A673 (cell line): ENCODE measurements around the gene MAN1B1. TPM values are rescaled to one million over a fixed set of nuclear protein-coding genes. Genes with fewer than 3 reads are reported as not detected.
A peak's percentile ranks its signal among the peaks of the same experiment; 100 is the strongest.

ENCODE experiments used
- BruUV-seq: library from RNA; stranded (reverse); fragments of 400-500 nt; replicated peaks from 2 replicates; lab custom pipeline; 2021; lab: Mats Ljungman, UMichigan
- CTCF ChIA-PET: fragments of 300-600 bp; sonication (Branson Sonifier 250); formaldehyde crosslinking; loops from one replicate; lab custom pipeline; 2022; ENCODE audit warnings: antibody characterized with exemption; lab: Charles Lee
- POLR2A ChIA-PET: fragments of 300-600 bp; sonication (Branson Sonifier 250); formaldehyde crosslinking; loops from one replicate; lab custom pipeline; 2022; ENCODE audit warnings: antibody characterized with exemption; ENCODE audit not compliant: low non-redundant PET; lab: Charles Lee
- DNase-seq: peaks from one replicate; pipeline ENCODE4 v3.0.0-alpha.2; 2015; ENCODE audit warnings: low spot score
- H3K27ac ChIP-seq: fragments of 200-600 bp; sonication (generic); 2 replicates; pipeline ENCODE4 v1.5.1; 2016; ENCODE audit warnings: mixed run types, low read depth, mild to moderate bottlenecking, mixed read lengths, antibody characterized with exemption, low read length; ENCODE audit not compliant: poor library complexity, severe bottlenecking
- H3K27me3 ChIP-seq: fragments of 200-600 bp; sonication (generic); replicated peaks from 2 replicates; pipeline ENCODE4 v1.6.1; 2017; ENCODE audit warnings: mixed run types, low read depth, mild to moderate bottlenecking, mixed read lengths, antibody characterized with exemption, low read length; ENCODE audit not compliant: insufficient read depth, poor library complexity
- H3K36me3 ChIP-seq: fragments of 200-600 bp; sonication (generic); 2 replicates; pipeline ENCODE4 v1.6.1; 2016; ENCODE audit warnings: mixed run types, mild to moderate bottlenecking, mixed read lengths, antibody characterized with exemption, low read length; ENCODE audit not compliant: insufficient read depth, poor library complexity, severe bottlenecking
- H3K4me1 ChIP-seq: fragments of 200-600 bp; sonication (generic); 2 replicates; pipeline ENCODE4 v1.6.1; 2017; ENCODE audit warnings: mixed run types, mild to moderate bottlenecking, mixed read lengths, antibody characterized with exemption, low read length; ENCODE audit not compliant: insufficient read depth, poor library complexity, severe bottlenecking
- H3K4me3 ChIP-seq: fragments of 200-600 bp; sonication (generic); 2 replicates; pipeline ENCODE4 v1.5.1; 2016; ENCODE audit warnings: low read depth, mixed run types, mild to moderate bottlenecking, mixed read lengths, low read length; ENCODE audit not compliant: poor library complexity, severe bottlenecking
- H3K9me3 ChIP-seq: fragments of 200-600 bp; sonication (generic); 2 replicates; pipeline ENCODE4 v1.6.1; 2016; ENCODE audit warnings: mixed run types, low read depth, mild to moderate bottlenecking, mixed read lengths, antibody characterized with exemption, low read length; ENCODE audit not compliant: poor library complexity, severe bottlenecking
- EZH2 ChIP-seq: fragments of 200-600 bp; sonication (generic); IDR thresholded peaks from 2 replicates; pipeline ENCODE4 v1.6.1; 2017; ENCODE audit warnings: borderline replicate concordance, low read depth, mild to moderate bottlenecking, mixed read lengths, antibody characterized with exemption, low read length; ENCODE audit not compliant: poor library complexity, severe bottlenecking
- intact Hi-C: fragments of 100-400 bp; cut with micrococcal nuclease; formaldehyde crosslinking; loops from one replicate; pipeline ENCODE4 v1.10.0; 2022; ENCODE audit not compliant: unreplicated experiment
- total RNA-seq: library from RNA; stranded (reverse); gene quantifications from 2 replicates; pipeline ENCODE4 v1.2.3, GENCODE V29; 2021
- TF ChIP-seq, protein P1 (sequence below): fragments of 300-800, 200-600 bp; sonication (generic); conservative IDR thresholded peaks from 2 replicates; pipeline ENCODE4 v1.5.1; 2017; ENCODE audit warnings: low read depth, mild to moderate bottlenecking, antibody characterized with exemption, low read length, moderate library complexity, mixed read lengths

The MAN1B1 gene
- total RNA-seq, 1 experiment from 2014 or later = 48.6 TPM

- Histone ChIP-seq H3K4me1 (peaks cover 5% of the 10 kb centered on the region), H3K9me3 (no peaks in the 10 kb centered on the region), H3K27me3 (peaks cover 3% of the 10 kb centered on the region), H3K36me3 (no peaks in the 10 kb centered on the region), H3K27ac (no peak overlapping the region), H3K4me3 (no peak overlapping the region)
- ChIA-PET POLR2A (interaction anchor here (0.6 to 0.7 kb wide), 2 partner anchors 19 to 24 kb away, joined by 7 to 9 read pairs; no protein-coding TSS in a partner anchor), CTCF (interaction anchor here (0.6 to 1.5 kb wide), 4 partner anchors 22 to 296 kb away, joined by 3 to 15 read pairs (median 6); no protein-coding TSS in a partner anchor)
- no TSS peak for BruUV-seq
- TF ChIP-seq, protein P1, sequence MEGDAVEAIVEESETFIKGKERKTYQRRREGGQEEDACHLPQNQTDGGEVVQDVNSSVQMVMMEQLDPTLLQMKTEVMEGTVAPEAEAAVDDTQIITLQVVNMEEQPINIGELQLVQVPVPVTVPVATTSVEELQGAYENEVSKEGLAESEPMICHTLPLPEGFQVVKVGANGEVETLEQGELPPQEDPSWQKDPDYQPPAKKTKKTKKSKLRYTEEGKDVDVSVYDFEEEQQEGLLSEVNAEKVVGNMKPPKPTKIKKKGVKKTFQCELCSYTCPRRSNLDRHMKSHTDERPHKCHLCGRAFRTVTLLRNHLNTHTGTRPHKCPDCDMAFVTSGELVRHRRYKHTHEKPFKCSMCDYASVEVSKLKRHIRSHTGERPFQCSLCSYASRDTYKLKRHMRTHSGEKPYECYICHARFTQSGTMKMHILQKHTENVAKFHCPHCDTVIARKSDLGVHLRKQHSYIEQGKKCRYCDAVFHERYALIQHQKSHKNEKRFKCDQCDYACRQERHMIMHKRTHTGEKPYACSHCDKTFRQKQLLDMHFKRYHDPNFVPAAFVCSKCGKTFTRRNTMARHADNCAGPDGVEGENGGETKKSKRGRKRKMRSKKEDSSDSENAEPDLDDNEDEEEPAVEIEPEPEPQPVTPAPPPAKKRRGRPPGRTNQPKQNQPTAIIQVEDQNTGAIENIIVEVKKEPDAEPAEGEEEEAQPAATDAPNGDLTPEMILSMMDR = no peak
- no peak for TF ChIP-seq EZH2
- intact Hi-C loops = no loop called here
- DNase-seq = peak; percentile 76
These were observed 64.1 kb downstream of the MAN1B1 start for GRCh38 chr9:137150617-137151457.

GRCh38 chr9:137152844-137153405, 66.1 kb downstream of the MAN1B1 start:
- CTCF ChIA-PET = no interaction called here
- BruUV-seq = no TSS peak
- no peaks in the 10 kb centered on the region for H3K27me3 ChIP-seq

GRCh38 chr9:137156567-137157375, 70.0 kb downstream of the MAN1B1 start:
- CTCF ChIA-PET = no interaction called here

More at GRCh38 chr9:137152844-137153405, 66.1 kb downstream of the MAN1B1 start:
- POLR2A ChIA-PET = no interaction called here
- Histone ChIP-seq H3K36me3 (no peaks in the 10 kb centered on the region), H3K4me1 (peaks cover 10% of the 10 kb centered on the region), H3K27ac (no peak overlapping the region), H3K9me3 (no peaks in the 10 kb centered on the region), H3K4me3 (no peak overlapping the region)
- intact Hi-C loops = no loop called here
- DNase-seq = no peak
- TF ChIP-seq EZH2 = no peak
- TF ChIP-seq, protein P1 = no peak

More at GRCh38 chr9:137156567-137157375, 70.0 kb downstream of the MAN1B1 start:
- Histone ChIP-seq H3K4me1 (peaks cover 6% of the 10 kb centered on the region), H3K36me3 (no peaks in the 10 kb centered on the region), H3K27me3 (peaks cover 30% of the 10 kb centered on the region), H3K4me3 (peak overlapping the region; percentile 16), H3K27ac (no peak overlapping the region), H3K9me3 (no peaks in the 10 kb centered on the region)
- TF ChIP-seq, protein P1 = no peak
- no peak for TF ChIP-seq EZH2
- POLR2A ChIA-PET = interaction anchor here (0.6 to 0.7 kb wide), 2 partner anchors 25 to 98 kb away, joined by 3 to 9 read pairs; no protein-coding TSS in a partner anchor
- no TSS peak for BruUV-seq
- intact Hi-C loops = no loop called here
- DNase-seq = peak; percentile 70
